GDM1 (cell line): ENCODE data around the gene C6orf89.
A peak's percentile ranks its signal among the peaks of the same experiment; 100 is the strongest.
"Not testable (repeated sequence)": the region's sequence is repeated elsewhere in the genome, so short reads cannot be mapped to it uniquely, and the experiment has no call there.

Experiments
- DNase-seq: peaks from one replicate; lab custom pipeline; 2025; lab: John Stamatoyannopoulos, UW

The C6orf89 gene

GRCh38 chr6:36949076-36949475 is 63.3 kb downstream of the C6orf89 start:
- not testable (repeated sequence) for DNase-seq

- no peak for DNase-seq
Observed at GRCh38 chr6:36949636-36950035, 63.9 kb downstream of the C6orf89 start.

- no peak for DNase-seq
Observed at GRCh38 chr6:36953931-36954261, 68.1 kb downstream of the C6orf89 start.

- DNase-seq: peak; percentile 85
Observed at GRCh38 chr6:36954262-36954931, 68.6 kb downstream of the C6orf89 start, which contains the start of gene PI16. Gene PI16 (plus strand): TSS chr6:36954738. CDS start chr6:36954761, 23 bp downstream.

GRCh38 chr6:36955136-36955535 is 69.4 kb downstream of the C6orf89 start:
- DNase-seq: no peak

- DNase-seq: no peak
Observed at GRCh38 chr6:36955671-36956445, 70.1 kb downstream of the C6orf89 start.

GRCh38 chr6:36956446-36956820 is 70.7 kb downstream of the C6orf89 start:
- DNase-seq: no peak

GRCh38 chr6:36957773-36958271 is 72.1 kb downstream of the C6orf89 start:
- DNase-seq: no peak

- DNase-seq: no peak
Observed at GRCh38 chr6:36958775-36959554, 73.2 kb downstream of the C6orf89 start.

GRCh38 chr6:36959555-36960250 is 74.0 kb downstream of the C6orf89 start:
- no peak for DNase-seq

- no peak for DNase-seq
Observed at GRCh38 chr6:36961441-36962435, 76.0 kb downstream of the C6orf89 start.

- peak; percentile 78 for DNase-seq
Observed at GRCh38 chr6:36962874-36963273, 77.1 kb downstream of the C6orf89 start.

GRCh38 chr6:36963451-36964290 is 77.9 kb downstream of the C6orf89 start:
- DNase-seq: no peak

- no peak for DNase-seq
Observed at GRCh38 chr6:36964349-36964748, 78.6 kb downstream of the C6orf89 start.

GRCh38 chr6:36964908-36965307 is 79.2 kb downstream of the C6orf89 start:
- no peak for DNase-seq

GRCh38 chr6:36967301-36967700 is 81.5 kb downstream of the C6orf89 start:
- DNase-seq: no peak

GRCh38 chr6:36967757-36968156 is 82.0 kb downstream of the C6orf89 start:
- DNase-seq: no peak

GRCh38 chr6:36968266-36968977 is 82.7 kb downstream of the C6orf89 start:
- no peak for DNase-seq

- no peak for DNase-seq
Observed at GRCh38 chr6:36969240-36969691, 83.5 kb downstream of the C6orf89 start.
